Neural progenitor cell (in vitro differentiated cells): ENCODE results near the gene EPS8L2. TPM values are rescaled to one million over a fixed set of nuclear protein-coding genes. Genes with fewer than 3 reads are reported as not detected.

Experiments
- DNase-seq: peaks from one replicate; pipeline ENCODE4 v3.0.0-alpha.2; 2016; ENCODE audit warnings: low spot score
- H2AFZ ChIP-seq: fragments of 200-600 bp; sonication (generic); replicated peaks from 2 replicates; pipeline ENCODE4 v1.6.1; 2016; ENCODE audit warnings: antibody characterized with exemption
- H3F3A ChIP-seq: fragments of 200-600 bp; sonication (generic); 2 replicates; pipeline ENCODE4 v1.6.1; 2016; ENCODE audit warnings: antibody characterized with exemption, low read depth
- H3K27ac ChIP-seq: fragments of 200-600 bp; sonication (generic); 2 replicates; pipeline ENCODE4 v1.5.1; 2016; ENCODE audit warnings: mild to moderate bottlenecking
- H3K27me3 ChIP-seq: fragments of 200-600 bp; sonication (generic); 2 replicates; pipeline ENCODE4 v1.6.1; 2016; ENCODE audit warnings: mild to moderate bottlenecking, moderate library complexity
- H3K36me3 ChIP-seq: fragments of 200-600 bp; sonication (generic); 2 replicates; pipeline ENCODE4 v1.5.1; 2016
- H3K4me1 ChIP-seq: fragments of 200-600 bp; sonication (generic); 2 replicates; pipeline ENCODE4 v1.6.1; 2016; ENCODE audit warnings: mixed run types
- H3K4me2 ChIP-seq: fragments of 200-600 bp; sonication (generic); 2 replicates; pipeline ENCODE4 v1.6.1; 2016
- H3K4me3 ChIP-seq: fragments of 200-600 bp; sonication (generic); 2 replicates; pipeline ENCODE4 v1.5.1; 2016
- H3K79me2 ChIP-seq: fragments of 200-600 bp; sonication (generic); 2 replicates; pipeline ENCODE4 v1.6.1; 2016; ENCODE audit warnings: low read depth
- H3K9ac ChIP-seq: fragments of 200-600 bp; sonication (generic); 2 replicates; pipeline ENCODE4 v1.6.1; 2016
- H3K9me3 ChIP-seq: fragments of 200-600 bp; sonication (generic); 2 replicates; pipeline ENCODE4 v1.5.1; 2016; ENCODE audit warnings: low read depth
- H4K20me1 ChIP-seq: fragments of 200-600 bp; sonication (generic); 2 replicates; pipeline ENCODE4 v1.6.1; 2016; ENCODE audit warnings: low read depth
- H3K27ac Mint-ChIP-seq: 3 replicates; pipeline ENCODE4 v1.8.0; 2021; ENCODE audit warnings: mixed read lengths
- H3K27me3 Mint-ChIP-seq: 2 replicates; pipeline ENCODE4 v1.8.0; 2022; ENCODE audit warnings: low read depth, mild to moderate bottlenecking, inconsistent platforms, moderate library complexity, mixed read lengths; ENCODE audit not compliant: insufficient read depth
- H3K36me3 Mint-ChIP-seq: 3 replicates; pipeline ENCODE4 v1.8.0; 2021; ENCODE audit warnings: mixed read lengths
- H3K4me1 Mint-ChIP-seq: 3 replicates; pipeline ENCODE4 v1.8.0; 2021; ENCODE audit warnings: mixed read lengths
- H3K4me3 Mint-ChIP-seq: 3 replicates; pipeline ENCODE4 v1.8.0; 2021; ENCODE audit warnings: mild to moderate bottlenecking, moderate library complexity, mixed read lengths
- H3K9me3 Mint-ChIP-seq: 3 replicates; pipeline ENCODE4 v1.8.0; 2020; ENCODE audit warnings: mixed read lengths
- CTCF ChIP-seq: fragments of 200-600 bp; sonication (generic); IDR thresholded peaks from 2 replicates; pipeline ENCODE4 v1.5.1; 2017; ENCODE audit warnings: antibody characterized with exemption, mild to moderate bottlenecking
- EZH2 ChIP-seq: fragments of 200-600 bp; sonication (generic); IDR thresholded peaks from 2 replicates; pipeline ENCODE4 v1.6.1; 2017; ENCODE audit warnings: antibody characterized with exemption, mild to moderate bottlenecking, moderate library complexity
- EZH2phosphoT487 ChIP-seq: fragments of 200-600 bp; sonication (generic); IDR thresholded peaks from 2 replicates; pipeline ENCODE4 v1.6.1; 2017; ENCODE audit warnings: antibody characterized with exemption
- total RNA-seq: library from RNA; depleted of rRNA; stranded (reverse); fragments of >200 nt; gene quantifications from 2 replicates; pipeline ENCODE4 v1.2.3, GENCODE V29; 2015; ENCODE audit warnings: low replicate concordance

Gene EPS8L2
- total RNA-seq, 1 donor from 2014 or later: 3.3 TPM

DNA sequence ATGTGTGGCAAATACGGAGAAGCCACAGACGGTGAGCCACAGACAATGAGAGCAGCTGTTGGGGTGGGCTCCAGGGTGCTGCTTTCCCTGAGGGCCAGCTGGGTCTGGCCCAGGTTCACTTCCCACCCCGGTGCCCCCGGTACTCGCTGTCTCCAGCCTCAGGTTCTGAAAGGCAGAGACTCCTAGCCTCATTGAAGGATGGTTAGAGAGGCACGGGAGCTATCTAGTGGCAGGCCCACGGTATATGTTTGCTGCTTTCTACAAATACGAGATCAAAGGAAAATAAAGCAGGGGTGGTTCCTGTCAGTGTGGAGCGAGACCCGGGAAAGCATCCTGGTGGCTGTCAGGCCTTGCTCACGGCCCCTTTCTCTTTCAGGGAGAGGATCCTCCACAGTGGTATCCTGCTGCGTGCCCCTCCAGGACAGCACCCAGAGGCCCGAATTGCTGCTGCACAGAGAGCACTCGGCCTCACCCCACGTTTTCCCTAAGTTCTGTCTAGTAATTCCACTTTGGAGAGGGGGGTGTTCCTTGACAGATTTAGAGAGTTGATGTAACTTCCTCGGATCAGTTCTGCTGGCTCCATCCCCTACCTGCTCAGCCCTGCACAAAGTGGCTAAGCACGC lies 7.4 kb upstream of the EPS8L2 start:
- Histone ChIP-seq H4K20me1 (peaks cover 7% of the 10 kb centered on the region), H3K9me3 (no peaks in the 10 kb centered on the region), H3K4me3 (no peak overlapping the region), H3K4me2 (no peak overlapping the region), H3K27me3 (no peaks in the 10 kb centered on the region), H3K27ac (no peak overlapping the region), H3K4me1 (peaks cover 14% of the 10 kb centered on the region), H3K36me3 (no peaks in the 10 kb centered on the region), H3F3A (peaks cover 24% of the 10 kb centered on the region), H2AFZ (no peak overlapping the region), H3K9ac (no peak overlapping the region), H3K79me2 (peaks cover 26% of the 10 kb centered on the region)
- Mint-ChIP-seq H3K4me1 (peaks cover 19% of the 10 kb centered on the region), H3K9me3 (no peaks in the 10 kb centered on the region), H3K27ac (no peak overlapping the region), H3K4me3 (no peak overlapping the region), H3K36me3 (peaks cover 4% of the 10 kb centered on the region), H3K27me3 (peaks cover 8% of the 10 kb centered on the region)
- TF ChIP-seq CTCF (no peak), EZH2phosphoT487 (no peak), EZH2 (no peak)
- no peak for DNase-seq

GRCh38 chr11:699116-699508 lies 6.9 kb upstream of the EPS8L2 start:
- Mint-ChIP-seq H3K36me3 (peaks cover 4% of the 10 kb centered on the region), H3K4me1 (peaks cover 17% of the 10 kb centered on the region), H3K27ac (no peak overlapping the region), H3K27me3 (peaks cover 8% of the 10 kb centered on the region), H3K4me3 (no peak overlapping the region), H3K9me3 (no peaks in the 10 kb centered on the region)
- Histone ChIP-seq H3K4me2 (no peak overlapping the region), H2AFZ (no peak overlapping the region), H3K4me1 (peaks cover 8% of the 10 kb centered on the region), H3F3A (peaks cover 24% of the 10 kb centered on the region), H3K4me3 (no peak overlapping the region), H3K9me3 (no peaks in the 10 kb centered on the region), H3K36me3 (no peaks in the 10 kb centered on the region), H3K27ac (no peak overlapping the region), H3K27me3 (no peaks in the 10 kb centered on the region), H3K79me2 (peaks cover 21% of the 10 kb centered on the region), H4K20me1 (peaks cover 8% of the 10 kb centered on the region), H3K9ac (no peak overlapping the region)
- no peak for DNase-seq
- no peak for TF ChIP-seq EZH2
- TF ChIP-seq EZH2phosphoT487: no peak
- no peak for TF ChIP-seq CTCF

- no peaks in the 10 kb centered on the region for H3K36me3 ChIP-seq
- H4K20me1 ChIP-seq: peaks cover 12% of the 10 kb centered on the region
- H3K27ac Mint-ChIP-seq: no peak overlapping the region
Observed at GRCh38 chr11:699753-700152, 6.3 kb upstream of the EPS8L2 start.

More at GRCh38 chr11:699753-700152, 6.3 kb upstream of the EPS8L2 start:
- Histone ChIP-seq H3K27me3 (no peaks in the 10 kb centered on the region), H3K9ac (no peak overlapping the region), H3F3A (peaks cover 24% of the 10 kb centered on the region), H3K79me2 (peaks cover 15% of the 10 kb centered on the region), H3K4me2 (no peak overlapping the region), H3K27ac (no peak overlapping the region), H2AFZ (no peak overlapping the region), H3K4me3 (no peak overlapping the region), H3K9me3 (no peaks in the 10 kb centered on the region), H3K4me1 (peaks cover 7% of the 10 kb centered on the region)
- Mint-ChIP-seq H3K36me3 (peaks cover 4% of the 10 kb centered on the region), H3K4me1 (peaks cover 17% of the 10 kb centered on the region), H3K4me3 (no peak overlapping the region), H3K9me3 (no peaks in the 10 kb centered on the region), H3K27me3 (peaks cover 9% of the 10 kb centered on the region)
- DNase-seq: no peak
- TF ChIP-seq CTCF: no peak
- TF ChIP-seq EZH2: no peak
- no peak for TF ChIP-seq EZH2phosphoT487
